Astrocyte of the cerebellum (primary cell): ENCODE measurements around the gene SLC11A1.

ENCODE experiments used
- DNase-seq: peaks from one replicate; pipeline ENCODE4 v3.0.0-alpha.2; 2011; ENCODE audit warnings: low read depth
- H3K4me3 ChIP-seq: 2 replicates; pipeline ENCODE4 v1.5.1; 2011; ENCODE audit warnings: mild to moderate bottlenecking, low read depth, low read length, moderate library complexity
- CTCF ChIP-seq: IDR thresholded peaks from 2 replicates; pipeline ENCODE4 v1.5.1; 2012; ENCODE audit warnings: low read length, low read depth, moderate library complexity, mild to moderate bottlenecking; ENCODE audit errors: missing control alignments
- in situ Hi-C: cut with HindIII; loops from 2 replicates; pipeline ENCODE4 v1.10.0; 2017; ENCODE audit warnings: low sequenced_read_pairs

The SLC11A1 gene

DNA sequence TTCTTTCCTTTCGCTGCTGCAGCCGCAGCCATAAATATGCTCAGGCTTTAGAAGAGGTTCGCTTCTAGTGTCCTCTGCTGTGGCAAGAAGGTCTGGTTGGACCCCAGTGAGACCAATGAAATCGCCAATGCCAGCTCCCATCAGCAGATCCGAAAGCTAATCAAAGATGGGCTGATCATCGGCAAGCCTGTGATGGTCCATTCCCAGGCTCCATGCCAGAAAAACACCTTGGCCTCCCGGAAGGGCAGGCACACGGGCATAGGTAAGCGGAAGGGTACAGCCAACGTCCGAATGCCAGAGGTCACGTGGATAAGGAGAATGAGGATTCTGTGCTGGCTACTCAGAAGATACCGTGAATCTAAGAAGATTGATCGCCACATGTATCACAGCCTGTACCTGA is 28.0 kb upstream of the SLC11A1 start:
- in situ Hi-C loops, result no loop called here
- TF ChIP-seq CTCF, result no peak
- DNase-seq, result no peak
- H3K4me3 ChIP-seq, result no peak overlapping the region

GRCh38 chr2:218354850-218355443 is 27.1 kb upstream of the SLC11A1 start:
- in situ Hi-C loops, result loop anchor here (5.0 kb wide), 1 partner anchor 58 kb away; no protein-coding TSS in a partner anchor
- H3K4me3 ChIP-seq, result no peak overlapping the region
- TF ChIP-seq CTCF, result no peak
- no peak for DNase-seq

GRCh38 chr2:218357236-218358177 is 24.6 kb upstream of the SLC11A1 start:
- in situ Hi-C loops, result loop anchor here (5.0 kb wide), 1 partner anchor 60 kb away; no protein-coding TSS in a partner anchor
- H3K4me3 ChIP-seq, result no peak overlapping the region
- no peak for DNase-seq
- TF ChIP-seq CTCF, result no peak

DNA sequence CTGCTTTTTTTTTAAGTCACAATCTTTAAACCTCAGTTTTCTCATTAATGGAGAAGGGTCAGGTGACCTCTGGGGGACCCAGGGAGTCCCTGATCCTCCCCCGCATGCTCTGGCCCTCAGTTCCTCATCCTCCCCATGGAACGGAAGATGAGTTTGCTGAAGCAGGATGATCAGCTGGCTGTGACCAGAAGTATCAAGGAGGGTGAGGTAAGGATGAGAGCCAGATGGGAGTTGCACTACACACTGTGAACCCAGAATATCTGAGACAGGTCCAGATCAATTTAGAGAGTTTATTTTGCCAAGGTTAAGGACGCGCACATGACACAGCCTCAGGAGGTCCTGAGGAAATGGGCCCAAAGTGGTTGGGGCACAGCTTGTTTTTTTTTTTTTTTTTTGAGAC is 21.6 kb upstream of the SLC11A1 start:
- in situ Hi-C loops, result no loop called here
- no peak for TF ChIP-seq CTCF
- H3K4me3 ChIP-seq, result no peak overlapping the region
- DNase-seq, result no peak

DNA sequence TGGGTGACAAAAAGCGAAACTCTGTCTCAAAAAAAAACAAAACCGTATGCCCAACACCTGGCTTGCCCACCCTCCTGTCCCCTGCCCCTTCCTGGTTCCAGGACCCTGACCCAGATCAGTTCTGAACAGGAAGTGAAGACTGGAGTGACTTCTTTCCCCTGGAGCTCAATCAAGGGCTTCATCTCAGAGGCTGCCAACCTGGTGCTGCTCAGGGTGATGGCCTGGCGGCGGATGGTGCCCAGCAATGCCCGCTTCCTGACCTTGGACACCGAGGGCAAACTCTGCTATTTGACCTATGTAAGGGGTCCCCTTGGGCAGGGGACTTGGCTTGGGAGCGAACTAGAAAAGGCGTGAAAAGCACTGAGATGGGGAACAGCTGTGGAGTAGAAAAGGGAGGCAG is 19.5 kb upstream of the SLC11A1 start:
- no peak for TF ChIP-seq CTCF
- no peak overlapping the region for H3K4me3 ChIP-seq
- DNase-seq, result no peak
- in situ Hi-C loops, result no loop called here

- no peak overlapping the region for H3K4me3 ChIP-seq
- TF ChIP-seq CTCF, result no peak
- in situ Hi-C loops, result no loop called here
- no peak for DNase-seq
Measured at GRCh38 chr2:218363736-218364135, 18.3 kb upstream of the SLC11A1 start.
